Hematopoietic multipotent progenitor cell treated with erythropoietin and hydrocortisone succinate and interleukin-3 and kit ligand, for 4 days (in vitro differentiated cells): ENCODE results near the gene IL20.
"Not testable (repeated sequence)": the region's sequence is repeated elsewhere in the genome, so short reads cannot be mapped to it uniquely, and the experiment has no call there.

Source experiments
- DNase-seq: peaks from one replicate; pipeline ENCODE4 v3.0.0-alpha.2; 2015

IL20 gene

GRCh38 chr1:206846487-206846886 lies 18.9 kb upstream of the IL20 start:
- DNase-seq: peak; percentile 33

GRCh38 chr1:206847337-206847834 lies 18.0 kb upstream of the IL20 start:
- DNase-seq: peak; percentile 90

GRCh38 chr1:206847946-206848345 lies 17.5 kb upstream of the IL20 start:
- DNase-seq: no peak

GRCh38 chr1:206850401-206850800 lies 15.0 kb upstream of the IL20 start:
- DNase-seq: no peak

- DNase-seq: no peak
These were observed 13.9 kb upstream of the IL20 start for GRCh38 chr1:206851341-206852010.

- not testable (repeated sequence) for DNase-seq
These were observed 12.8 kb upstream of the IL20 start for GRCh38 chr1:206852662-206853061.

GRCh38 chr1:206853696-206854095 lies 11.7 kb upstream of the IL20 start:
- DNase-seq: not testable (repeated sequence)

- no peak for DNase-seq
These were observed 10.9 kb upstream of the IL20 start for GRCh38 chr1:206854401-206855129.

- DNase-seq: no peak
These were observed 9.6 kb upstream of the IL20 start for GRCh38 chr1:206855859-206856258.

- DNase-seq: no peak
These were observed 8.6 kb upstream of the IL20 start for GRCh38 chr1:206856674-206857464.

GRCh38 chr1:206859082-206859521 lies 6.3 kb upstream of the IL20 start:
- no peak for DNase-seq

- DNase-seq: no peak
These were observed 5.3 kb upstream of the IL20 start for GRCh38 chr1:206860165-206860564.

- no peak for DNase-seq
These were observed 2.2 kb upstream of the IL20 start for GRCh38 chr1:206863266-206863665.

- DNase-seq: no peak
These were observed 639 bp downstream of the IL20 start for GRCh38 chr1:206866062-206866461.

- DNase-seq: no peak
These were observed 1.8 kb downstream of the IL20 start for GRCh38 chr1:206867239-206867638.

GRCh38 chr1:206867716-206868115 lies 2.3 kb downstream of the IL20 start:
- no peak for DNase-seq

- DNase-seq: peak; percentile 28
These were observed 2.8 kb downstream of the IL20 start for GRCh38 chr1:206868264-206868663.

- no peak for DNase-seq
These were observed 6.7 kb downstream of the IL20 start for GRCh38 chr1:206872139-206872538.

GRCh38 chr1:206873603-206874188 lies 8.3 kb downstream of the IL20 start:
- DNase-seq: no peak

GRCh38 chr1:206875752-206876377 lies 10.4 kb downstream of the IL20 start:
- DNase-seq: no peak

GRCh38 chr1:206878456-206878855 lies 13.0 kb downstream of the IL20 start:
- peak; percentile 32 for DNase-seq

GRCh38 chr1:206880314-206880713 lies 14.9 kb downstream of the IL20 start:
- no peak for DNase-seq

- peak; percentile 18 for DNase-seq
These were observed 17.1 kb downstream of the IL20 start for GRCh38 chr1:206882555-206882954.
